GM18519 (cell line): ENCODE data around the gene ACTG2.
"Not testable (repeated sequence)": the region's sequence is repeated elsewhere in the genome, so short reads cannot be mapped to it uniquely, and the experiment has no call there.

Experiments used
- ATAC-seq: cut with Tn5 transposase; IDR thresholded peaks from one replicate; pipeline ENCODE4 v1.9.1; 2021; ENCODE audit warnings: mild to moderate bottlenecking, moderate library complexity; ENCODE audit not compliant: unreplicated experiment, low FRiP score

The ACTG2 gene

DNA sequence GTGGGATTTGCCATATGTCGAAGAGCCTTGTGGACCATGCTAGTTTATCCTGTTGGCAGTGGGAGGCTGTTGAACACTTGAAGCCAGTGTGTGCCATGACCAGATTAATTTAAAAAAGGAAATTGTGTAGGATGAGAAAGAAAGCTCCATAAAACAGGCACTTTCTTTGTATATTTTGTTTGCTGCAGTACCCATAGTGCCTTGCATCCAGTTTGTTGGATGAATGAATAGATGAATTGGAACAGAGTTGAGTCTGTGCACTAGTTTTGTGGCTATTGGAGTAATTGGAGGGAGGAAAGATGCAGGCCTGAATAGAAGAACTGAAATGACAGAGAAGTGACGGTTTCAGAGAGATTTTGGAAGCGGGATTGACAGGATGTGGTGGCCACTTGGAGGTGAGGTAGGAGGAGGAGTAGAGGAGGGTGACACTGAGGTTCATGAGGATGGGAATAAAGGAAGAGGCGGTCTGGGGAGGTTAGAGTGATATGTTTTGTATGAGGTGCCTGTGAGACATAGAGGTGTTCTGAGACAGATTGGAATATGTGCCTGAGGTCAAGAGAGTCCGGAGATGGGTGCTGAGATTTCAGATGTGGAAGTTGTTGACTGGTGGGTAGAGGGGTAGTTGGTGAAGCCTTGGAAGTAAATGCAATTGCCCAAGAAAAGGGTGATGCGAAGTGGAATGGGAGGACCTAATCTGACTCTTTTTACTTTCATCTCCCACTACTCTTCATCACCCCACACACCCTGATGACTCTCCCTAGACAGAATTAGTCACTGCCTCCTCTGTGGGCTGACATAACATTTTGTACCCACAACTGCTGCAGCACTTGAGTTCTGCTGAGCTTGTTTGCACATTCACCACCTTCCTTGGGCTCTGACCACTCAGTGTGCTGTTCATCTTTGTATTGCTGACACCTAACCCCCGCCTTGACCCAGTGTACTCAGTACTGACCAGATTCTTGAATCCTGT is 39.0 kb downstream of the ACTG2 start:
- ATAC-seq = no peak

DNA sequence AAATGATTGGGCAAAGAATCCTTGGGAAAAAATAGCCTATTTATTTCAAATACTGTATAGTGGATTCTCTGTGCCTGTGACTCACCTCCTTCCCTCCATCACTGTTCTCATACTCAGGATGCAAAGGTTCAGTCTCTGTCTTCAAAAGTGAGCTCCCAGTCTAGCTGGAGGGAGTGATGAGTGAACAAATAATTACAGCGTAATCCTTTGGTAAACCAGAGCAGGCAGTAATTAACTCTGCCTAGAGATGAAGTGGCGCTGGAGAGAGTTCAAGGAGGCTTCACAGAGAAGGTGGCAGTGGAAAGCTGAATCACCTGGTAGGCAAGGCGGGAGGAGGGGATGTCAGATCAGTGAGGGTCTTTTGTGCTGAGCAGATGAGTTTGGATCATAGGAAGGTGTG is 40.4 kb downstream of the ACTG2 start:
- no peak for ATAC-seq

DNA sequence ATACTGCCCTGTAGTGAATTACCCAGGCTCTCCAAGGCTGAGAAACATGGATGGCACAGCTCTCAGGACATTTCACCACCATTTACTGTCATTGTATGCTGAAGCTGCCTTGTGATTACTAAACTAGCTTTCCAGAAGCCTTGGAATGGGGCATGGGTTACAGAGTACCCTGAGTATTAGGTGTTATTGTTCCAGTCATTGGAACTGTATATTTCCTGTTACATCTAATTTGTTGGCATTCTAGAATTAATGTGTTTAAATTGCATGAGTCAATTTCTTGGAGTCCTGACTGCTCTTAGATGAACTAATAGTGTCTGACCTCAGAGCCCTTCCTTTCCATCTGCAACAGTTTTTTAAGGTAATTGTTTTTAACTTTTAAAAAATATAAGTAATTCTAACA is 42.8 kb downstream of the ACTG2 start:
- no peak for ATAC-seq

DNA sequence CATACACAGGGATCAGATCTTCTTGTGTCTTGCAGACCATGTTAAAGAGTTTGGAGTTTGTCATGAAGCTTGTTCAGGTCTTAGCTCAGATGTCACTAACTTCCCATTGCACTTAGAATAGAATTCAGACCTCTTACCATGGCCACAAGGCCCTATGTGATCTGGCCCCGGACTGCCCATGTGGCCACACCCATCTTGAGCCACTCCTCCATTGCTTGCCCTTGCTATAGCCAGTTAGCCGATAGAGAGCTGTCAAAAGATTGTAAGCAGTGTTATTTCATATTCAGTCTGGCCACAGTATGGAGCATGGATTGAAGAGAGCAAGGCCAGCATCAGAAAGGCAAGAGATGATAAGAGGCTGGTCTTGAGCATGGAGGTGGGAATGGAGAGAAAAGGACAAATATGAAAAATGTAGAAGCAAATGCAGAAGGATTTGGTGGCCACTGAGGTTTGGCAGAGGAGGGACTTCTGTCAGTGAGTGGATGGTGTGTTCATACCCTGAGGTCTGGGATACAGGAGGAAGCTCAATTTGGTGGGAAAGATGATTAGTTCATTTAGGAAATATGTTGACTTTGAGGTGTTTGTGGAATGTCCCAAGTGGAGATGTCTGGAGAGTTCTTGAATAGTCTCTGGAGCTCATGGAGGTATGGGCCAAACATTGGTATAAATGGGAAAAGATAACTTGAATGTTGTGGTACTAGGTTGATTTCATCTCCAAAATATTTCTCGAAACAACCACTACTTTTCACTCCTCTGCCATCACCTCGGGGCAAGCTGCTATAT is 44.5 kb downstream of the ACTG2 start:
- ATAC-seq = no peak

DNA sequence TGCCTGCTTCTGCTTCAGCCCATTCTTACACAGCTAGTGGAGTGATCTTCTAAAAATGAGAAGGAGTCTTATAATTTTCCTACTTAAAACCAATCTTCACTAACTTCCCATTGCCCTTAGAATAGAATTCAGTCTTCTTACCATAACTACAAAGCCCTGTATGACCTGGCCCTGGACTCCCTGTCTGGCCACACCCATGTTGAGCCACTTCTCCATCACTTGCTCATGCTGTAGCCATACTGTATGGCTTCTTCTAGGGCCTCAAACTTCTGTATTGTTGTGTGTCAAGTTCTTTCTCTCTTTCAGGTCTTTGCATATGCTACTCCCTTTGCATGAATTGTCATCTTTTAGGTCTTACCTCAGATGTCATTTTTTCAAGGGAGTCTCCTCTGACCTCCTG is 45.1 kb downstream of the ACTG2 start:
- no peak for ATAC-seq

DNA sequence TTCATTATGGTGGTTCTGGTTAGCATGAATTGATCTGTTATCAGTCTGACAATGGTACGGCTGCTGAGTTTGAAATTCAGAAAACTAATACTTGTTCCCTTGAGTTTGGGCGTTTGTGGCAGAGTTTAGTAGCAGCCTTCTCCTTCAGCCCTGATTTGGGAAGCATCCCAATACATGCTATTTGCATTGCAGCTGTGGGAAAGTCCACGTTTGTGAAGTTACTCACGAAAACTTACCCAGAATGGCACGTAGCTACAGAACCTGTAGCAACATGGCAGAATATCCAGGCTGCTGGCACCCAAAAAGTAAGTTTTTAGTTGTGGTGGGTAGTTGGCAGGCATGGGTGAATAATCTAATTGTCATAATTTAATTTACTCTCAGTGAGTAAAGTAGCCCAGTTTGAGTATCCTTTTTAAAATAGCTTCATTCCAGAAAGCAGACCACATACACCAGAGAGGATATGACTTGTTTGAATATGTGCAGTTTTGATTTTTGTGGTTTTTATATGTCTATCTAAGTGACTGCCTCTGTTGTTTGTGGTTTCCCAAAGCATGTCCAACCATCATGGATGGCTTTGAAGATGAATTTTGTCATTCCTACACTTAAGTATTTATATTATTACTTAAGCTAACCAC is 46.0 kb downstream of the ACTG2 start:
- no peak for ATAC-seq

DNA sequence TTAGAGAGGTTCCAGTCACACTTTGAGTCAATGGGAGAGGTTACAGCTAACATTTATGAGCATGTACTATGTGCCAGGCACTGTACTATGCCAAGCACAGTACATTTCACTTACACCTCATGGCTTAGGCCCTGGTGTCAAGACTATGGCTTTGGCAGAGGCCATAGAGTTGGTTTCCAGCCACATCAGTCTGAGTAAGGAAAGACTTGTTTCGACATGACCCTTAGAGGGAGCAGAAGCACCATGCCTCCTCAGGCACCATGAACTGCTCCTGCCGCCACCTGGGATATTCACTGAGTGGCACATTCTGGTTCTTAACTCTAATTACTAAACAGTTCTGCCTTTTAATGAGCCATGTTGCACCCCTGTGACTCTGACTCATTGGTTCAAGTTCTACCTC is 46.6 kb downstream of the ACTG2 start:
- no peak for ATAC-seq

DNA sequence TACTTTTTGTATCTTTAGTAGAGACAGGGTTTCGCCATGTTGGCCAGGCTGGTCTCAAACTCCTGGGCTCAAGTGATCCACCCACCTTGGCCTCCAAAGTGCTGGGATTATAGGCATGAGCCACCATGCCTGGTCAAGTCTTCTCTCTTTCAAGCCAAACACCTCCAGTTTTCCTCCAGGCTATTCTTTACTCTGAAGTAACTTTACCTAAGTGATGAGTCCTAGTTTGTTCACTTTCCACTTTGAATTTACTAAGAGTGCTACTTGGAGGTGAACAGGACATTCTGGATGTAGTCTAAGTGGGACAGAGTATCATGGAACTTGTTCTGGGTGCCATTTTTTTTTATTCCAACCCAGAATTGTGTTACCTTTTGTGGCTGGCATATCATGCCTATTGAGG is 47.3 kb downstream of the ACTG2 start:
- not testable (repeated sequence) for ATAC-seq

DNA sequence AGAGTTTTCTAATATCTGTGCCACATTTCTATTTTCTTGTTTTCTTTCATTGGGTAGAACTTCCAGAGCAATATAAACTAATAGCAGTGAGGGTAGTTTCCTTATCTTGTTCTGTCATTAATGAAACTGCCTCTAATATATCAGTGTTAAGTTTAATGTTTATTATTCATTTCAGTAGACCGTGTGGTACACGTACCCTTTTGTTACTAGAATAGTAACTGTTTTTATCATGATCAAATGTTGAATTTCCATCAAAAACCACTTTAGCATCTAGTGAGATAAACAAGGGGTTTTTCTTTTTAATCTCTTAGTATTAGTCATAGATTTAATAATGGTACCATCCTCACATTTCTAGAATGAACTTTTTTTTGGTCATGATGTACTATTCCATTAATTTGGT is 49.9 kb downstream of the ACTG2 start:
- no peak for ATAC-seq

DNA sequence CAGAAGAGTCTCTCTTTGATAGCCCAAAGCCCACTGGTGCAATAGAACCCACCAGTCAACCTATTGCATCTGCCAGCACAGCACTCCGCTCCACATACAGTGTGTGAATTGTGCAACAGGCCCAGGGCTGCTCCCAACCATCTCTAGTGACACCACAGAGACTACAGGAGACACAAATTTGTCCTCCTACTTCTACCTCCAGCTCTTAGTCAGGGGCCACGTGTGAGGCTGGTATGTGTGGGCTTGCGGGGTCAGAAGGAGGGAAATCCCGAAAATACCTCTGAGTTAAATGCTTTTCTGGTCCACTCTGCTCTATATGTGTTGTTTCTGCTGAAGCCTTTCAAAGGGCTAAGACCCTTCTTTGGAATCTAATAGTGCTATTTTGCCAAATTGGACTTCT is 51.9 kb downstream of the ACTG2 start:
- no peak for ATAC-seq

DNA sequence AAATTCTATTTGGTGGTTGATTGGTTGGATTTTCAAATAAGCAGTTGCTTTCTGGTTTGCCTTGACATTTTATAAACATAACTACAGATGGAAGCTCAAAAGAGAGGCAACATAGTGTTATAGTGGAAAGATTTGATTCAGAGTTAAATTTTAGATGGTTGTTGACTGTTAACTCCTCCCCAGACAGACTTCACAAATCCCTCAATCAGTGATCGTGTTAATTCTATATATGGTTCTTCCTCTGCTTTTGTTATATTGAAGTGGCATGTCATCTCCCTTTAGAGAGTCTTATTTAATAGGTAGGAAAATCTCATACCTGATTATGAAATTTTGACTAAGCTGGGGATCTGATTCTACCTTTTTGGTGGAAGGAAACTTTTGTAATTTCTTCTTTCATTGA is 53.4 kb downstream of the ACTG2 start:
- no peak for ATAC-seq

DNA sequence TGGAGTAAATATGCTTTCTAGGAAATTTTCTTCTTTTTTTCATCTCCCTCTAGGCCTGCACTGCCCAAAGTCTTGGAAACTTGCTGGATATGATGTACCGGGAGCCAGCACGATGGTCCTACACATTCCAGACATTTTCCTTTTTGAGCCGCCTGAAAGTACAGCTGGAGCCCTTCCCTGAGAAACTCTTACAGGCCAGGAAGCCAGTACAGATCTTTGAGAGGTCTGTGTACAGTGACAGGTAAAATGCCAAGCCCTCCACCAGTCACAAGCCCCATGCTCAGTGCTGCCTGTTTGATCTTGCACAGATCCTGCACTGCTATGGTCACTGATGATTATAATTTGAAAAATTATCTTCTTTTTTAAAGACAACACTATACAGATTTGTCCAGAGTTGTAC is 53.9 kb downstream of the ACTG2 start:
- no peak for ATAC-seq

DNA sequence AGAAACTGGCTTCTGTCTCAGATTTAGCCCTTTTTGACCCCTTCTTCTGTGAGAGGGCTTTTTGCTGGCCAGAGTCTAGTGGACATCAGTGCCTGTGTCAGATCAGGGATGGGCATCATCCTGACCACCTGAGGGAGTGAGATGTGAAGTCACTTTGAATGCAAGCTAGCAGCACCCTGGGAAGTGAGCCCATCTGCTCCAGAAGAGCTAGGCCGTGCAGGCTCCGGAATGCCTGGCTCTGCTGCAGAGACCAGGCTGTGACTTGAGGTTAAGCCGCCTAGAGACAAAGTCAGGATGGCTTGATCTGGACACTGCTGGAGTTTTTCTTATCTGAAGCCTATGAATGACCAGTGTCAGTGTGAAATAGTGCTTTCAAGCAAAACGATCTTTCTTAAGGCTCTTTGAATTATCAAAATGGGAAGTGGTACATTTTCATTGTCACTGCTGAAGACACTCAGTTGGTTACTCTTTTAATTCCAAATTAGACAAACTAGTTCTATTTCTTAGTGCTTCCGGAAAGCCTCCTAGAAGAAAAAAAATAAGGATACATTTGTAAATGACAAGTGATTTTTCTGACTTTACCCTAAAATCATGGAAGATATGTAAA is 54.7 kb downstream of the ACTG2 start:
- no peak for ATAC-seq

DNA sequence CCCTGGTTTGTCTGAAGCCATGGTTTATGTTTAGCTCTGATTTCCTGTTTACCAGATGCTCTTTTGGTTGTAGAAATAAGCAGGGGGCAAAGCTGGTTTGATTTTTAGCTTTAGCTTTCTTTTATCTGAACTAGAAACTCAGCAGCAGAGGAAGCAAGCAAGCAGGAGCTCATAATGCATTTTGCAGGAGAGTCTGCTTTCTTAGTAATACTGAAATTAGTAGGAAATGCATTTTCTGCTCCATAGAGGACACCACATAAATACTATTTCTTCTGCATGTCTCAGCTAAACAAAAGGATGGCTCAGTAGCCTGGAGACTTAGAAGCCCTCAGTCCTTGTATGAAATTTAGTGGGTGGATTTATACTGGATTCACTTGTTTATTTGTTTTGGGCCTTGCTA is 57.0 kb downstream of the ACTG2 start:
- ATAC-seq = no peak

DNA sequence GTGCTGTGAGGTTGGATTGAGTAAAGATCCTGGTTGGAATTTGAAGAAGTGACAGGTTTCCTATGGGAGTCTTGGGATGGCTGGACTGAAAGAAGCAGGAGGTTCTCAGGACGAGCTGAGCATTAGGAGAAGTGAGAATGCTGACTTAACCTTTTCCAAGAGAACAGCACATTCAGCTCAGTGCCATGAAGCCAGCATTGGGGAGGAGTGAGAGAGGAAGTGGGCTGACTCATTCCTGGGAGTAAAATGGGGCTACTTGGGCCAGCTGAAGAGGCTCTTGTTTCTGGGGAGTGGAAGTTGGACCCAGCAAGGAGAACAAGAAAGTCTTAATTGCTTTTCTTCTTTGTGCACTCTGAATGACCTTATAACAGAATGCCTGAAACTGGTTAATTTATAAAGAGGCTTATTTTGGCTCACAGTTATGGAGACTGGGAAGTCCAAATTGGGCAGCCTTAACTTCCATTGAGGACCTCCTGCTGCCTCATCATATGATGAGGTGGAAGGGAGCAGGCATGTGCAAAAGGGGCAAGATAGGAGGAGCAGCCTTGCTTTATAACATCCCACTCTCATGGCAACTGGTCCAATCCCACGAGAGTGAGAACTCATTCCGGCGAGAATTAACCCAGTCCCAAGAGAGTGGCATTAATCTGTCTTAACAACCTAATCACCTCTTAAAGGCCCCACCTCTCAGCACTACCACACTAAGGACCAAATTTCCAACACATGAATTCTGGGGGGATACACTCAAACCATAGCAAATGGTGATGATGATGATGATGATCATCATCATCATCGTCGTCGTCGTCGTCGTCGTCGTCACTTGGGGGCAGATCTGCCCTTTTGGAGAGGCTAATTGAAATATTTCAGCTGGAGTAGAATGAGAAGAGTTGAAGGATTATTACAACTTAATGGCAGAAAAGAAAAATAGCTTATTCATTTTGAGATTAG is 60.0 kb downstream of the ACTG2 start:
- ATAC-seq = no peak

DNA sequence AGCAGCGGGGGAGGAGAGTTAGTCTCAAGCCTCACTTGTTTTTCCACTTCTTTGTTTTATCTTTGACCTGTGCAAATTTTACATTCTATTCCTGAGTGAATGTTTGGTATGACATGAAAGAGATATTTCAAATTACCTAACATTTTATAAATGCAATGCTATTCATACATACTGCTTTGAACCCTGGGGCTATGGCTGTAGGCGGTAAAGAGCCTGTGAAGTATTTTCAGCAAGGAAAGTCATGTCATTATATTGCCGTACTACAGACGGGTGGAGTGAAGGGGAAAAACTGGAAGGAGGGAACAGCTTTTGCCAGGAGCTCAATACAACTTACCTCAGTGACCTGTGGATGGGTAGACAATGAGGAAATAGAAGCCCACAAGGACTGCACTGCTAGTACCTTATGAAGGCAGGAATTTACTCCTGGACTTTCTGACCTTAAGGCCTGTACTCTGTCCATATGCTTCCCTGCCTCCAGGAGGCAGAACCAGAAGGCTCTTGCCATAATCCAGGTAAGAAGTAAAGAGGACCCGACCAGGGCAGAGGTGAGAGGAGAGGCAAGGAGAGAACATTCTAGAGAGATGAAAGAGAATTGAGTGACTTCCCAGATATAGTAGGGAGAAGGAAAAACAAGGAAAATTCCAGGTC is 63.5 kb downstream of the ACTG2 start:
- no peak for ATAC-seq

DNA sequence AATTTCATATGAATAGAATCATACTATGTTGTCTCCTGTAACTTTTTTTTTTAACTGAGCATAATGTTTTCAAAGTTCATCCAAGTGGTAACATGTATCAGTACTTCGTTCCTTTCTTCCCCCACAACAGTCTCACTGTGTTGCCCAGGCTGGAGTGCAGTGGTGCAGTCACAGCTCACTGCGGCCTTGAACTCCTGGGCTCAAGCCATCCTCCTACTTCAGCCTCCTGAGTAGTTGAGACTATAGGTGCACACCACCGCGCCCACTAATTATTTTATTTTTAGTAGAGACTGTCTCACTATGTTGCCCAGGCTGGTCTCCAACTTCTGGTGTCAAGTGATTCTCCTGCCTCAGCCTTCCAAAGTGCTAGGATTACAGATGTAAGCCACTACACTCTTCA is 68.5 kb downstream of the ACTG2 start:
- ATAC-seq = no peak

DNA sequence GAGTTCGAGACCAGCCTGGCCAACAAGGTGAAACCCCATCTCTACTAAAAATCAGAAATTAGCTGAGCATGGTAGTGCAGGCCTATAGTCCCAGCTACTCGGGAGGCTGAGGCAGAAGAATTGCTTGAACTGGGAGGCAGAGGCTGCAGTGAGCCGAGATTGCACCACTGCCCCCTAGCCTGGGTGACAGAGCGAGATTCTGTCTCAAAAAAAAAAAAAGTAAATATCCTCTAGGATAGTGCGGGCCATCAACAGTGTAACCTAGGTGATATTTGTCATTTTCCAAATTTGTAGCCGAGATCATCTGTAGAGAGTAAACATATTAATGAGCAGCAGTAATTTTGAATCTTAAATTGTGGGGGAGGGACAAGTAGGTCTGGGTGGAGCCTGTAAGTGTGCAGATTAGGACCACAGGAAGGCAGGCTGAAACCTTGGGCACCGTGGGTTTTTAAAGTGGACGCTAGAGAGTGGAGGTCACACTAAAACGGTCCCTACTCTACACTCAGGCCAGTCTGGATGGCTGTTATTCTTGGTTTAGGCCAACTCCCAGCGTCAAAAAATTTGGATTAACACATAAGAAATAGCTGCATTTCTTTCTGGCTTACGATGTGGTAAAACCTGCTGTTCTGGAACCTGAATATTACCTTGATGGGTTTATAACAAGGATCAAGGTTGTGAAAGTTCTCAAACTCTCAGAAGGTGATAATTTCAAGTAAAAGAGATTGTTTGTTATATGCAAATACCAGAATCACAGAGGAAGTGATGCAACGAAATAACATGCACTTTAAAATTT is 69.2 kb downstream of the ACTG2 start:
- no peak for ATAC-seq
